ENCODE data around the gene C11orf65.

C11orf65 gene

DNA sequence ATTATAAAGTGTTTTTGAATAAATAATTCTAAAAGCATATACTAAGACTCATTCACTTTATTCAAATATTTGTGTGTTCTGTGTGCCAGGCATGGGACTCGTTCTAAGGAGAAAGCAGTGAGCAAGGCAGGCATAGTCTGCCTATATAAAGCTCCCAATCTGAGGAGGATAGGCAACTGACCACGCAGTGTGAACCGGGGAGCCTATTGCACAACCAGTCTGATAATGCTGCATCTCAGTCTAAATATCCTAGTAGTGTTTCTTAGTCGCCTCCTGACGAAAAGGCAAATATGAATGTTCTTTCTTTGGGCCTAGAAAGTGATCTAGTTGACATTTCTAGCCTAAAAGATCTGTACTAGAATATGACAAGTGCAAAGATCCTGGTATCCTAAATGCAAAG is 98.3 kb downstream of the C11orf65 start:
- no peak for DNase-seq (ENCODE audit: low read depth)

DNA sequence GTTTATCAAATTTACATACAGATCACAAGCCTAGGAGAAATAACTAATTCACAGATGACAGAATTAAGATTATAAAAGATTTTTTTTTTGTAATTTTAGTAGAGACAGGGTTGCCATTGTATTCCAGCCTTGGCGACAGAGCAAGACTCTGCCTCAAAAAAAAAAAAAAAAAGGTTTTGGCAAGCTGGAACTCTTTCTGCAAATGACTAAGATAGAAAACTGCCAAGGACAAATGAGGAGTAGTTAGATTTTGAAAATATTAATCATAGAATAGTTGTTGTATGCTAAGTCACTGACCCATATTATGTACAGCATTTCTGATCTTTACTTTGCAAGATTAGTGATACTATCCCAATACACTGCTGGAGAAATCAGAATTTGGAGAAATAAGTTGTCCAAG is 99.2 kb downstream of the C11orf65 start:
- DNase-seq (ENCODE audit: low read depth), result no peak

DNA sequence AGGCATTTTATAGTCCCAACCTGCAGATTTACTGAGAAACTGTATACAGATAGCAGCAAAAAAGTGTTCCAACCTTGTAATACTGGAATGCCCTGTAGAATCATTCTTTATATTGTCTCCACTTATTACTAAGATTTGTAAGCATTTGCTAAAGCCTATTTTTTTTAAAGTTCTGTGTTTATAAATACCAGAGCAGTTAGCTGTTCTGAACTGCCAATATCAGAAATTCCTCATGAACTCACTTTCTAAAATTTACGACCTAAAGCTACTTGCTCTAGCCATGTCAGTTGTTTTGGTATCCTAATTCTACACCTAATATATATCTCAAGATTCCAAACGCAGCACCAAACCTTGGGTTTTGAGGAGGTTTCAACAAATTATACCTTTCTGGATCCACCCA is 103.2 kb downstream of the C11orf65 start:
- DNase-seq (ENCODE audit: low read depth), result no peak

DNA sequence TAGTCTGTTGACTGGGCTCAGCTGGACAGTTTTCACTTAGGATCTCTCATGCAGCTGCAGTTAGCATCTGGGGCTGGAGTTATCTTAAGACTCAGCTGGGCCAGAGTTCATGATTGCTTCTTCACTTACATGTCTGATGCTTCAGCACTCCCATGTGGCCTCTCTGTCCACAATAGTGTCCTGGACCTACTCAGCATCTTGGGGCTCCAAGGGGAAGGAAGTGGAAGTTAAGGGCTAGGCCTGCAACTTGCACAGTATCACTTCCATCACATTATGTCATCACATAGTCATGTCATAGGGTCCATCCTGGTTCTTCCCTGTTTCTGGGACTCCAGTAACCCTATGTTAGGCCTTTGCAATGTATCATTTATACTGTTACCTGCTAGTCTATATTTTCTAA is 115.9 kb downstream of the C11orf65 start:
- no peak for DNase-seq (ENCODE audit: low read depth)

DNA sequence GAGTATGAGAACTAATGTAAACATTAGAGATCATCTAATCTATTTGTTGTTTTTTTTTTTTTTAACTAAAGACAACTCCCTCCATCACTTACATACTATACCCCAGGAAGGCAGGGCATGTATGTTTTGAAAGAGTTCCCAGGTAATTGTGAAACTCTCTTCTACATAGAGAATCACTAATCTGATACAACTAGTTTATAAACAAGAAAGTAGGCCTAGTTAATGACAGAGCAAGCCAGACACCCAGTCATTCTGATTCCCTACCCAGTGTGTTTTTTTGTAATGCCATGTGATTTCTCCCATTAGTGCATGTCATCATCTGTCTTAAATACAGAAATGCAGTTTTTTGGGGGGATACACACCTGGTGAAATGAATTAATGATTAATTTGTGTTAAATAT is 120.9 kb downstream of the C11orf65 start:
- DNase-seq (ENCODE audit: low read depth), result no peak

DNA sequence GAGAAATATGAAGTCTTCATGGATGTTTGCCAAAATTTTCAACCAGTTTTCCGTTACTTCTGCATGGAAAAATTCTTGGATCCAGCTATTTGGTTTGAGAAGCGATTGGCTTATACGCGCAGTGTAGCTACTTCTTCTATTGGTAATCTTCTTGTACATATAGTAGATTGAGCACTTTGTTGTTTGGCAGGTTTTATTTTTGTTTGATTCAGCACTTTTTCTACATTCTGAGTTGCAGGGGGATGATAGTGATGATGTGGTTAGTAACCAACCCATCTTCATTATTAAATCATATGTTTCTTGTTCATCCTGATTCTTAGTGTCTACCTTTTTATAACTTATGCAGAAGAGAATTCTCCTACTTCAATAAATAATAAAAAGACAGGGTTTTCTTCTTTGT is 121.6 kb downstream of the C11orf65 start:
- DNase-seq (ENCODE audit: low read depth), result no peak

DNA sequence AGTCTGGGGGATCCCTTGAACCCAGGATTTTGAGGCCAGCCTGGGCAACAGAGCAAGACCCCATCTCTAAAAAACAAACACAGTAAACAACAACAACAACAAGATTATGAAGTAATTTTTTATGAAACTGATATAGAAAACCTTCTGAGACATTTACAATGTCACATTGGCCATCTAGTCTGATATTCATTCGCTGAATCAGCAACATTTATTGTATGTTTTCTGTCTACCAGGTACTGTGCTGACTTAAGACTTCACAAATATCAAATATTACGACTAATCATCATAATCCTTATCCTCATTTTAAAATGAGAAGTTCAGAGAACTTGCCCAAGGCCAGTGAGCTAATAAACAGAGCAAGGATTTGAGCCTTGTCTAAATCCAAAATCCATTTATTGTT is 123.6 kb downstream of the C11orf65 start:
- no peak for DNase-seq (ENCODE audit: low read depth)

DNA sequence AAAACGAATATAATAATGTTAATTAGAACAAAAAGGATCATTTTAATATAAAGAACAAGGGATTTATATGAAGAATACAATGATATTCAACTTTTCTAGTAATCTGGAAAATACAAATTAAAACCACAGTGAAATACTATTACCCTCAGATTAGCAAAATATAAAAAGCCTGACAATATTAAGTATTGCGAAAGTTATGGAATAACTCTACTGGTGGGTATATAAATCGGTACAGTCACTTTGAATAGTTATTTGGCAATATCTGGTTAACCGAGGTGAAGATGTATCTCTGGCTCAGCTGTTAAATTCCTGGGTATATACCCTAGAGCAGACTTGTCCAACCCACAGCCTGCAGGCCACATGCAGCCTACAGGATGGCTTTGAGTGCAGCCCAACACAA is 125.7 kb downstream of the C11orf65 start:
- no peak for DNase-seq (ENCODE audit: low read depth)

DNA sequence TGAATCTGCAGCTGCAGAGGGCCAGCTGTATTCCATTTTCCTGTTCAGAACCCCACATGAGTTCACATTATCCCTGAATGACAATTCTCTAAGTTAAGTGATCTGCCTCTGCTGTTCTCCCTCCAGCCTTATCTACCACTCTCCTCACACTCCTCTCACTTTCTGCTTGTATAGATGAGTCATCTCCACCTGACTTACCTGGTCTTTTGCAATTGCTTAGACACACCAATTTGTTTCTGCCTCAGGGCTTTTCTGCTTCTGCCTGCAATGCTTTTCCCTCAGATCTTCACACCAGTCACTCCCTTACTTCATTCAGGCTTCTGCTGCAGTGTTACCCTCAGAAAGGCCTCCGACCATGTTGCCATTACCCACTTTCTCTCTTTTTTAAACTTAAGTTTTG is 126.4 kb downstream of the C11orf65 start:
- no peak for DNase-seq (ENCODE audit: low read depth)

DNA sequence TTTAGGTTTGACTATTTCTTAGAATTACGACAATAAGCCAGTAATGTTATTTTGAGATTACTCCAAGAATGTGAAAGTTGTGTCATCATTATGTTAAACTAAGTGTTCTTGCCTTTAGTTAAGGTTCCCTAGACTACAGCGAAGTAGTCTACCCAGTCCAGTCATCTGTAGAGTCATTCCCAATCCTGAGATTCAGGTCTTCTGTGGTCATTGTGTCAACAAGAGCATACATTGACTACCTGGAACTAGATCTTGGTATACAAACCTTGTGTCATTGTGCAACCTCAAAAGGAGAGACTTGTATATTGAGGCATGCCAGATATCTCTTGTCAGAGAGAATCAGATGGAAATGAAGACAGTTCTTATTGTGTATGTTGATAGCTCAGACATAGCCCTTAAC is 128.6 kb downstream of the C11orf65 start:
- DNase-seq (ENCODE audit: low read depth), result no peak

DNA sequence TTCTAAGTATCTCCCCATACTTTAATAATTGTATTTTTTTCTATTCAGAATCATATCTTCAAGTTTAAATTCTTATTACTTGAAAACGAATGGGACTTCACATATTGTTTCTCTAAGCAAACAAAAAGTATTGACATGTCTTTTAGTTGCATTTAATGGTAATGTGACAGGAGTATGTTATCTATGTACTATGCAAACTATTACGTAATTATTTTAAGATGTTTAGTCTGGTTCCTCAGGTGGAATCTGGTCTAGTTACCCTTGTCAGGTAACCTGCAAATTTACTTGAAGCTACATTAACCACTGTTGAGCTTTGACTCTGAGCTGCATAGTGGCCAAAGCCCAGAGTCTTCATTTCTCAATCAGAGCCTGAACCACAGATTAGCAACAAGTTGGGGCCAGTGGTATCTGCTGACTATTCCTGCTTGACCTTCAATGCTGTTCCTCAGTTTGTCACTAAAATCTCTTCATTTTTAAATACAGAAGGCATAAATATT is 133.9 kb downstream of the C11orf65 start:
- no peak for DNase-seq (ENCODE audit: low read depth)

Measured in T-helper 22 cell (primary cell).